ENCODE measurements around the gene RPL15.

RPL15 gene

GRCh38 chr3:23964537-23965235, 47.8 kb downstream of the RPL15 start:
- H3K9ac ChIP-seq = no peak overlapping the region
- no peak overlapping the region for H3K4me3 ChIP-seq
- no peak for TF ChIP-seq Cebpa-rat (IDR thresholded peaks at IDR 0.05)
- no peaks in the 10 kb centered on the region for H3K9me3 ChIP-seq (replicated peaks in 1 of 11)
- no peaks in the 10 kb centered on the region for H3K4me1 ChIP-seq
- H3K27me3 ChIP-seq = no peaks in the 10 kb centered on the region
- peaks cover 8 to 87% (median 65%) of the 10 kb centered on the region in 11 experiments; a peak in 19 of 22 replicates for H3K36me3 ChIP-seq
- peaks cover 0 to 20% (median 0%) of the 10 kb centered on the region in 11 experiments; a peak in 2 of 22 replicates for H4K20me1 ChIP-seq
- H3K4me2 ChIP-seq = no peak overlapping the region
- H3K27ac ChIP-seq = no peak overlapping the region

- Histone ChIP-seq H3K27ac (no peak overlapping the region), H3K4me1 (no peaks in the 10 kb centered on the region)
Observed at GRCh38 chr3:23966328-23966727, 49.4 kb downstream of the RPL15 start.

GRCh38 chr3:23968463-23969184, 51.7 kb downstream of the RPL15 start:
- no peak overlapping the region for H3K4me3 ChIP-seq
- no peak overlapping the region for H3K27ac ChIP-seq
- no peak overlapping the region for H3K4me2 ChIP-seq
- H4K20me1 ChIP-seq = peaks cover 0 to 9% (median 0%) of the 10 kb centered on the region in 11 experiments; a peak in 2 of 22 replicates
- peaks cover 0 to 66% (median 45%) of the 10 kb centered on the region in 11 experiments; a peak in 19 of 22 replicates for H3K36me3 ChIP-seq
- TF ChIP-seq Cebpa-rat (IDR thresholded peaks at IDR 0.05) = no peak
- H3K4me1 ChIP-seq = no peaks in the 10 kb centered on the region
- no peaks in the 10 kb centered on the region for H3K27me3 ChIP-seq
- H3K9me3 ChIP-seq (replicated peaks in 1 of 11) = no peaks in the 10 kb centered on the region
- H3K9ac ChIP-seq = no peak overlapping the region

More at GRCh38 chr3:23966328-23966727, 49.4 kb downstream of the RPL15 start:
- Histone ChIP-seq H3K4me3 (no peak overlapping the region), H3K27me3 (no peaks in the 10 kb centered on the region), H3K4me2 (no peak overlapping the region), H4K20me1 (peaks cover 0 to 16% (median 0%) of the 10 kb centered on the region in 11 experiments; a peak in 2 of 22 replicates), H3K9me3 (replicated peaks in 1 of 11) (no peaks in the 10 kb centered on the region), H3K9ac (no peak overlapping the region), H3K36me3 (peaks cover 6 to 78% (median 63%) of the 10 kb centered on the region in 11 experiments; a peak in 19 of 22 replicates)
- no peak for TF ChIP-seq Cebpa-rat (IDR thresholded peaks at IDR 0.05)

- Histone ChIP-seq H3K4me1 (no peaks in the 10 kb centered on the region), H3K27ac (no peak overlapping the region), H3K27me3 (no peaks in the 10 kb centered on the region), H3K4me3 (no peak overlapping the region), H3K9ac (no peak overlapping the region), H3K36me3 (peaks cover 0 to 63% (median 43%) of the 10 kb centered on the region in 11 experiments; a peak in 18 of 22 replicates), H4K20me1 (peaks cover 0 to 9% (median 0%) of the 10 kb centered on the region in 11 experiments; a peak in 1 of 22 replicates), H3K9me3 (replicated peaks in 1 of 11) (no peaks in the 10 kb centered on the region), H3K4me2 (no peak overlapping the region)
- TF ChIP-seq Cebpa-rat (IDR thresholded peaks at IDR 0.05) = no peak
Observed at GRCh38 chr3:23969393-23969792, 52.5 kb downstream of the RPL15 start.
